ENCODE results near the gene RFFL. TPM values are rescaled to one million over a fixed set of nuclear protein-coding genes. Genes with fewer than 3 reads are reported as not detected.

RFFL gene
- total and polyA plus RNA-seq, 2 of the 4 experiments (the other 2 are of a cell fraction), result 11.6 to 19.2 TPM

DNA sequence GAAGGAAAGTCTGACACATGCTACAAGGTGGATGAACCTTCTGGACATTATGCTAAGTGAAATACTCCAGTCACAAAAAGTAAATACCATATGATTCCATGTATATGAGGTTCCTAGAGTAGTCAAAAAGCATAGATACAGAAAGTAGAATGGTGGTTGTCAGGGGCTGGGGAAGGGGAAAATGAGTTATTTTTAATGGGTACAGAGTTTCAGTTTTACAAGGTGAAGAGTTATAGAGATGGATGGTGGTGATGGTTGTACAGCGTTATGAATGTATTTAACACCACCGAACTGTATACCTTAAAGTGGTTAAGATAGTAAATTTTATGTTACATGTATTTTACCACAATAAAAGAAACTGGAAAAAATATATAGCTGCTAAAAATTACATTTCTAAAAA, 38.2 kb upstream of the RFFL start:
- no peak overlapping the region for H3K9ac ChIP-seq (ENCODE audit: low read depth, low read length)
- no peaks in the 10 kb centered on the region for H3K27me3 ChIP-seq (ENCODE audit: control insufficient read depth, insufficient read depth, low read length)
- BruUV-seq (replicated peaks), result no TSS peak
- ChIA-PET POLR2A (ENCODE audit: unreplicated experiment) (no interaction called here), CTCF (no interaction called here)
- H3K18ac ChIP-seq (ENCODE audit: low read depth, low read length), result no peak overlapping the region
- no peaks in the 10 kb centered on the region; the same call in 1 of the 2 replicates for H3K9me1 ChIP-seq (ENCODE audit: insufficient read depth, low read length)
- in situ Hi-C loops (cut with MboI; ENCODE audit: low sequenced_read_pairs), result loop anchor here (25.0 kb wide), 2 partner anchors 464 to 839 kb away; partner anchors contain the start of genes CCL2 and CCL7
- no peaks in the 10 kb centered on the region for H3K4me1 ChIP-seq (ENCODE audit: control insufficient read depth, insufficient read depth, low read length)
- intact Hi-C loops (cut with micrococcal nuclease), result no loop called here
- dilution Hi-C loops (cut with HindIII; ENCODE audit: low sequenced_read_pairs, unreplicated experiment), result no loop called here
- H4K8ac ChIP-seq (ENCODE audit: low read depth in 2 of 2, low read length in 2 of 2), result no peak overlapping the region
- no peak overlapping the region for H3K4ac ChIP-seq (ENCODE audit: low read depth, low read length)
- H3K36me3 ChIP-seq (ENCODE audit: control insufficient read depth, insufficient read depth, low read length), result peaks cover 43% of the 10 kb centered on the region
- no peak for DNase-seq
- WGBS, 2 experiments (ENCODE audit: extremely low coverage in 2 of 2, insufficient read length in 1 of 2), result no CpG with 5 or more reads among the region's 2 CpGs
- no peaks in the 10 kb centered on the region for H4K20me1 ChIP-seq (ENCODE audit: insufficient read depth, low read length)
- H3K56ac ChIP-seq (ENCODE audit: extremely low read depth, insufficient read depth, low read length), result no peak overlapping the region
- H2BK20ac ChIP-seq (ENCODE audit: low read depth, low read length), result no peak overlapping the region
- H2BK15ac ChIP-seq (ENCODE audit: low read depth, low read length), result no peak overlapping the region
- H4K5ac ChIP-seq (ENCODE audit: low read depth, low read length), result no peak overlapping the region
- peaks cover 0 to 3% of the 10 kb centered on the region in 2 experiments; a peak in 1 of 4 replicates for H3K79me1 ChIP-seq (ENCODE audit: low read depth in 1 of 2, low read length in 2 of 2)
- no peak overlapping the region for H4K91ac ChIP-seq (ENCODE audit: insufficient read depth, low read depth, low read length)
- no peak overlapping the region for H3K4me2 ChIP-seq (ENCODE audit: low read depth, low read length)
- H3K14ac ChIP-seq (replicated peaks; ENCODE audit: low read depth, low read length), result no peak overlapping the region
- no peak overlapping the region for H3K23ac ChIP-seq (ENCODE audit: low read depth, low read length)
- no peak for ATAC-seq (ENCODE audit: low read depth)
- H3K4me3 ChIP-seq (ENCODE audit: insufficient read depth, low read depth, low read length), result no peak overlapping the region
- no peaks in the 10 kb centered on the region for H3K9me3 ChIP-seq (ENCODE audit: control insufficient read depth, insufficient read depth, low read length)
- no peak overlapping the region for H2AK5ac ChIP-seq (ENCODE audit: low read depth, low read length)
- TF ChIP-seq, protein P1, sequence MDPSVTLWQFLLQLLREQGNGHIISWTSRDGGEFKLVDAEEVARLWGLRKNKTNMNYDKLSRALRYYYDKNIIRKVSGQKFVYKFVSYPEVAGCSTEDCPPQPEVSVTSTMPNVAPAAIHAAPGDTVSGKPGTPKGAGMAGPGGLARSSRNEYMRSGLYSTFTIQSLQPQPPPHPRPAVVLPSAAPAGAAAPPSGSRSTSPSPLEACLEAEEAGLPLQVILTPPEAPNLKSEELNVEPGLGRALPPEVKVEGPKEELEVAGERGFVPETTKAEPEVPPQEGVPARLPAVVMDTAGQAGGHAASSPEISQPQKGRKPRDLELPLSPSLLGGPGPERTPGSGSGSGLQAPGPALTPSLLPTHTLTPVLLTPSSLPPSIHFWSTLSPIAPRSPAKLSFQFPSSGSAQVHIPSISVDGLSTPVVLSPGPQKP (IDR thresholded peaks at IDR 0.05; ENCODE audit: borderline replicate concordance, low read depth, low read length), result no peak
- TF ChIP-seq FOS (IDR thresholded peaks at IDR 0.05; ENCODE audit: low read depth, low read length) (no peak), NFE2L2 (IDR thresholded peaks at IDR 0.05; ENCODE audit: low read depth, low read length) (no peak)
- no peak overlapping the region for H2BK5ac ChIP-seq (ENCODE audit: low read depth, low read length, poor library complexity, severe bottlenecking)
- no peak overlapping the region for H2BK120ac ChIP-seq (ENCODE audit: low read depth, low read length)
- no peak overlapping the region for H3K27ac ChIP-seq (ENCODE audit: insufficient read depth, low read length)
- no peak overlapping the region for H2AFZ ChIP-seq (replicated peaks; ENCODE audit: low read length, poor library complexity)
- H2AK9ac ChIP-seq (replicated peaks; ENCODE audit: low read depth, low read length, poor library complexity), result no peak overlapping the region
